HepG2 (cell line): Measurements from ENCODE around the gene RTRAF. TPM values are rescaled to one million over a fixed set of nuclear protein-coding genes. Genes with fewer than 3 reads are reported as not detected.

Source experiments
- ATAC-seq: fragments of 200-7000 bp; cut with Tn5 transposase; 3 replicates; pipeline ENCODE4 v1.9.1; 2020; ENCODE audit warnings: mild to moderate bottlenecking, moderate library complexity
- BruUV-seq: library from RNA; stranded (reverse); fragments of 400-500 nt; replicated peaks from 2 replicates; lab custom pipeline; 2021; lab: Mats Ljungman, UMichigan
- CTCF ChIA-PET: fragments of 300-600 bp; formaldehyde crosslinking; extraction: SDS; loops from one replicate; lab custom pipeline; 2021; ENCODE audit warnings: low total read pairs, inconsistent platforms, low intra/inter-chr PET ratio; lab: Yijun Ruan, JAX
- POLR2A ChIA-PET: fragments of 350-600 bp; sonication (Branson Sonifier 250); formaldehyde crosslinking; loops from one replicate; lab custom pipeline; 2020; ENCODE audit warnings: antibody characterized with exemption, inconsistent platforms; lab: Yijun Ruan, JAX
- DNase-seq: peaks from one replicate; pipeline ENCODE4 v3.0.0-alpha.2; 2015; ENCODE audit warnings: low spot score
- FAIRE-seq: peaks from 3 replicates; lab custom pipeline; 2011; peaks lifted over from hg19 to GRCh38; lab: Jason Lieb, UNC
- H2AFZ ChIP-seq: one replicate; pipeline ENCODE4 v1.6.1; 2011; ENCODE audit warnings: low read length, inconsistent platforms
- H3K27ac ChIP-seq: fragments of 300-600 bp; 3 replicates; pipeline ENCODE4 v1.8.0; 2011; ENCODE audit warnings: mixed run types, mild to moderate bottlenecking, mixed read lengths, low read length, inconsistent platforms; ENCODE audit not compliant: insufficient read depth; ENCODE audit errors: extremely low read length
- H3K27me3 ChIP-seq, 2 experiments: fragments of 200-600 bp in 1 of 2; 2 replicates in 1 of 2; 3 replicates in 1 of 2; pipeline versions ENCODE4 v1.6.0 to v1.8.0; 2011; ENCODE audit warnings: low read length in 2 of 2, mild to moderate bottlenecking in 2 of 2, moderate library complexity in 2 of 2, inconsistent platforms in 1 of 2; ENCODE audit not compliant: insufficient read depth in 2 of 2, control insufficient read depth in 1 of 2
- H3K36me3 ChIP-seq, 2 experiments: fragments of 200-600 bp in 1 of 2; replicated peaks in 1 of 2; 2 replicates in 1 of 2; 3 replicates in 1 of 2; pipeline versions ENCODE4 v1.5.1 to v1.8.0; 2011; ENCODE audit warnings: low read length in 2 of 2, inconsistent platforms in 1 of 2; ENCODE audit not compliant: insufficient read depth in 2 of 2, control insufficient read depth in 1 of 2
- H3K4me1 ChIP-seq: 2 replicates; pipeline ENCODE4 v1.5.1; 2012; ENCODE audit warnings: low read length, inconsistent platforms; ENCODE audit not compliant: insufficient read depth
- H3K4me2 ChIP-seq: 2 replicates; pipeline ENCODE4 v1.6.0; 2011; ENCODE audit warnings: low read depth, low read length, inconsistent platforms
- H3K4me3 ChIP-seq, 3 experiments: fragments of 200-600 bp in 1 of 3; sonication (generic), shearing (Covaris generic) in 1 of 3; replicated peaks in 1 of 3; 2 replicates each; pipeline ENCODE4 v1.5.1; 2011 to 2016; ENCODE audit warnings: low read length in 3 of 3, inconsistent platforms in 2 of 3, low read depth in 2 of 3, mild to moderate bottlenecking in 2 of 3, control low read depth in 1 of 3, mixed read lengths in 1 of 3; ENCODE audit not compliant: insufficient read depth in 1 of 3
- H3K79me2 ChIP-seq: one replicate; pipeline ENCODE4 v1.6.1; 2011; ENCODE audit warnings: low read length, inconsistent platforms; ENCODE audit not compliant: insufficient read depth
- H3K9ac ChIP-seq: 2 replicates; pipeline ENCODE4 v1.6.0; 2011; ENCODE audit warnings: mild to moderate bottlenecking, low read depth, low read length, inconsistent platforms; ENCODE audit not compliant: insufficient read depth
- H3K9me3 ChIP-seq: 2 replicates; pipeline ENCODE4 v1.5.1; 2012; ENCODE audit warnings: mild to moderate bottlenecking, low read length
- H4K20me1 ChIP-seq: 2 replicates; pipeline ENCODE4 v1.6.0; 2011; ENCODE audit warnings: inconsistent platforms, mild to moderate bottlenecking, low read length, moderate library complexity; ENCODE audit not compliant: insufficient read depth
- E2F5 ChIP-seq: sonication (generic); formaldehyde crosslinking; conservative IDR thresholded peaks from 2 replicates; pipeline ENCODE4 v1.4.0; 2020; ENCODE audit warnings: missing genetic modification reagents
- ESRRA ChIP-seq: sonication (generic); formaldehyde crosslinking; IDR thresholded peaks from 2 replicates; pipeline ENCODE4 v1.5.1; 2020; ENCODE audit warnings: mild to moderate bottlenecking, low read depth, missing genetic modification reagents
- NCOA2 ChIP-seq: sonication (generic); formaldehyde crosslinking; IDR thresholded peaks from 2 replicates; pipeline ENCODE4 v1.8.0; 2022; ENCODE audit warnings: inconsistent platforms
- PHF20 ChIP-seq: sonication (generic); formaldehyde crosslinking; IDR thresholded peaks from 2 replicates; pipeline ENCODE4 v1.5.0; 2020; ENCODE audit warnings: mild to moderate bottlenecking, missing genetic modification reagents
- PRDM4 ChIP-seq: sonication (generic); formaldehyde crosslinking; IDR thresholded peaks from 2 replicates; pipeline ENCODE4 v1.9.0; 2021; ENCODE audit warnings: missing genetic modification reagents, borderline replicate concordance
- TRIM24 ChIP-seq: sonication (generic); formaldehyde crosslinking; IDR thresholded peaks from 2 replicates; pipeline ENCODE4 v1.8.0; 2022; ENCODE audit warnings: mild to moderate bottlenecking, missing genetic modification reagents
- ZNF503 ChIP-seq: sonication (generic); formaldehyde crosslinking; IDR thresholded peaks from 2 replicates; pipeline ENCODE4 v1.4.0; 2020; ENCODE audit warnings: missing genetic modification reagents
- ZNF761 ChIP-seq: sonication (generic); formaldehyde crosslinking; conservative IDR thresholded peaks from 2 replicates; pipeline ENCODE4 v1.4.0; 2020; ENCODE audit warnings: mild to moderate bottlenecking, missing genetic modification reagents
- ZSCAN20 ChIP-seq: sonication (generic); formaldehyde crosslinking; IDR thresholded peaks from 2 replicates; pipeline ENCODE4 v1.4.0; 2020; ENCODE audit warnings: missing genetic modification reagents, mild to moderate bottlenecking, borderline replicate concordance
- WGBS: methylation state at CpG from one replicate; pipeline ENCODE4 v1.1.6; 2017; ENCODE audit warnings: low lambda C conversion rate; 5-methylcytosine and 5-hydroxymethylcytosine counted together
- in situ Hi-C: cut with HindIII; loops from 2 replicates; pipeline ENCODE4 v1.10.0; 2017; ENCODE audit warnings: low pct_unique_long_range_greater_than_20kb; ENCODE audit not compliant: extremely low pct_ligation_motif_present
- intact Hi-C: fragments of 100-400 bp; cut with micrococcal nuclease; formaldehyde crosslinking; loops from one replicate; pipeline ENCODE4 v1.10.0; 2022; ENCODE audit not compliant: unreplicated experiment
- polyA plus RNA-seq, 8 experiments: library from polyadenylated mRNA; depleted of rRNA in 3 of 8; stranded (reverse) in 7 of 8; unstranded in 1 of 8; fragments of >200 nt; fragmentation: Illumina TruSeq in 4 of 8; extraction: Trizol in 4 of 8; gene quantifications; 2 replicates each; pipeline versions ENCODE4 v1.2.1 to v1.2.3, GENCODE V29; 2011 to 2016; ENCODE audit warnings: low read depth in 4 of 8, missing spikeins in 1 of 8, mixed read lengths in 1 of 8; ENCODE audit not compliant: insufficient read depth in 1 of 8
- total RNA-seq, 5 experiments: library from RNA; depleted of rRNA; stranded (reverse); fragments of >200 nt; fragmentation: Illumina TruSeq; extraction: Trizol; gene quantifications; 2 replicates each; pipeline ENCODE4 v1.2.3, GENCODE V29; 2016; ENCODE audit warnings: low read depth in 1 of 5

RTRAF gene
- total and polyA plus RNA-seq, 2 of the 13 experiments (the other 11 are each of a cell fraction or from before 2014, with no cell fraction given): 137 to 258 TPM

GRCh38 chr14:51957950-51958349, 31.4 kb upstream of the RTRAF start:
- in situ Hi-C loops: no loop called here
- ATAC-seq (no peak), FAIRE-seq (no peak), DNase-seq (no peak)
- Histone ChIP-seq H3K36me3 (no peaks in the 10 kb centered on the region), H3K9ac (no peak overlapping the region), H3K4me1 (no peaks in the 10 kb centered on the region), H3K4me3 (no peak overlapping the region), H3K27me3 (no peaks in the 10 kb centered on the region), H3K4me2 (no peak overlapping the region), H3K27ac (no peak overlapping the region), H4K20me1 (no peaks in the 10 kb centered on the region), H2AFZ (no peak overlapping the region), H3K79me2 (no peaks in the 10 kb centered on the region), H3K9me3 (peaks cover 14% of the 10 kb centered on the region; the same call in 1 of the 2 replicates)
- 3% methylated on average over 2 of the region's 2 CpGs for WGBS
- CTCF ChIA-PET: no interaction called here
- intact Hi-C loops: no loop called here
- BruUV-seq: no TSS peak
- POLR2A ChIA-PET: no interaction called here
- TF ChIP-seq TRIM24 (CRISPR knock-in tag) (no peak), ZNF761 (CRISPR knock-in tag) (no peak), PHF20 (CRISPR knock-in tag) (no peak), NCOA2 (CRISPR knock-in tag) (no peak), PRDM4 (CRISPR knock-in tag) (no peak), E2F5 (CRISPR knock-in tag) (no peak), ZSCAN20 (CRISPR knock-in tag) (no peak), ZNF503 (CRISPR knock-in tag) (no peak), ESRRA (no peak)
